Measurements from ENCODE around the gene PADI3. TPM values are rescaled to one million over a fixed set of nuclear protein-coding genes. Genes with fewer than 3 reads are reported as not detected.

Gene PADI3
- total RNA-seq, 3 donors from 2014 or later = not detected

GRCh38 chr1:17264470-17264869 lies 15.6 kb downstream of the PADI3 start:
- H3K27me3 ChIP-seq = no peaks in the 10 kb centered on the region
- H3K9me3 ChIP-seq = no peaks in the 10 kb centered on the region
- TF ChIP-seq POLR2AphosphoS5 (IDR thresholded peaks at IDR 0.05) (no peak), POLR2A (IDR thresholded peaks at IDR 0.05) (no peak), CTCF (IDR thresholded peaks at IDR 0.05) (no peak)
- no peak overlapping the region for H3K4me3 ChIP-seq
- H3K36me3 ChIP-seq = no peaks in the 10 kb centered on the region
- DNase-seq (ENCODE audit: low spot score in 2 of 2) = no peak
- H3K27ac ChIP-seq = no peak overlapping the region
- no peaks in the 10 kb centered on the region for H3K4me1 ChIP-seq
- intact Hi-C loops (cut with DNase I; ENCODE audit: low total_unique reads) = no loop called here

- Histone ChIP-seq H3K27ac (no peak overlapping the region), H3K4me3 (no peak overlapping the region), H3K36me3 (no peaks in the 10 kb centered on the region), H3K27me3 (no peaks in the 10 kb centered on the region), H3K4me1 (no peaks in the 10 kb centered on the region), H3K9me3 (no peaks in the 10 kb centered on the region)
- no peak for TF ChIP-seq CTCF (IDR thresholded peaks at IDR 0.05)
- TF ChIP-seq POLR2A (IDR thresholded peaks at IDR 0.05) = no peak
- no peak for TF ChIP-seq POLR2AphosphoS5 (IDR thresholded peaks at IDR 0.05)
- intact Hi-C loops (cut with DNase I; ENCODE audit: low total_unique reads) = no loop called here
- DNase-seq (ENCODE audit: low spot score in 2 of 2) = no peak
Observed at GRCh38 chr1:17265162-17265561, 16.3 kb downstream of the PADI3 start.

- TF ChIP-seq POLR2A (IDR thresholded peaks at IDR 0.05) = no peak
- TF ChIP-seq POLR2AphosphoS5 (IDR thresholded peaks at IDR 0.05) = no peak
- no peak for TF ChIP-seq CTCF (IDR thresholded peaks at IDR 0.05)
- intact Hi-C loops (cut with DNase I; ENCODE audit: low total_unique reads) = no loop called here
- no peaks in the 10 kb centered on the region for H3K9me3 ChIP-seq
Observed at GRCh38 chr1:17265950-17266349, 17.1 kb downstream of the PADI3 start.

GRCh38 chr1:17270891-17271765 lies 22.2 kb downstream of the PADI3 start:
- H3K9me3 ChIP-seq = no peaks in the 10 kb centered on the region
- TF ChIP-seq POLR2AphosphoS5 (IDR thresholded peaks at IDR 0.05) (no peak), CTCF (IDR thresholded peaks at IDR 0.05) (no peak)
- no peaks in the 10 kb centered on the region for H3K27me3 ChIP-seq
- no peak overlapping the region for H3K27ac ChIP-seq
- intact Hi-C loops (cut with DNase I; ENCODE audit: low total_unique reads) = no loop called here
- DNase-seq (ENCODE audit: low spot score in 2 of 2) = no peak
- H3K36me3 ChIP-seq = no peaks in the 10 kb centered on the region
- no peaks in the 10 kb centered on the region for H3K4me1 ChIP-seq
- H3K4me3 ChIP-seq = no peak overlapping the region

More at GRCh38 chr1:17265950-17266349, 17.1 kb downstream of the PADI3 start:
- H3K4me1 ChIP-seq = no peaks in the 10 kb centered on the region
- H3K4me3 ChIP-seq = no peak overlapping the region
- no peaks in the 10 kb centered on the region for H3K27me3 ChIP-seq
- no peak overlapping the region for H3K27ac ChIP-seq
- no peaks in the 10 kb centered on the region for H3K36me3 ChIP-seq
- no peak for DNase-seq (ENCODE audit: low spot score in 2 of 2)

GRCh38 chr1:17272066-17272465 lies 23.2 kb downstream of the PADI3 start:
- Histone ChIP-seq H3K9me3 (no peaks in the 10 kb centered on the region), H3K36me3 (no peaks in the 10 kb centered on the region)
- intact Hi-C loops (cut with DNase I; ENCODE audit: low total_unique reads) = no loop called here

More at GRCh38 chr1:17272066-17272465, 23.2 kb downstream of the PADI3 start:
- DNase-seq (ENCODE audit: low spot score in 2 of 2) = no peak
- Histone ChIP-seq H3K27me3 (no peaks in the 10 kb centered on the region), H3K27ac (no peak overlapping the region), H3K4me3 (no peak overlapping the region), H3K4me1 (no peaks in the 10 kb centered on the region)
- TF ChIP-seq POLR2A (IDR thresholded peaks at IDR 0.05) (no peak), CTCF (IDR thresholded peaks at IDR 0.05) (no peak), POLR2AphosphoS5 (IDR thresholded peaks at IDR 0.05) (no peak)

Data from breast epithelium (tissue), 4 donors.